Kidney (tissue), 14 donors: ENCODE data around the gene PHYKPL. TPM values are rescaled to one million over a fixed set of nuclear protein-coding genes. Genes with fewer than 3 reads are reported as not detected.

ENCODE experiments used
- DNase-seq, 5 donors: peaks; one replicate each; pipeline ENCODE4 v3.0.0-alpha.2; 2013 to 2020
- FAIRE-seq: peaks from 2 replicates; lab custom pipeline; 2012; peaks lifted over from hg19 to GRCh38; lab: Jason Lieb, UNC
- H3K27ac ChIP-seq, 2 donors: one replicate each; pipeline ENCODE4 v1.7.0; 2013; ENCODE audit warnings: low read depth in 2 of 2, low read length in 2 of 2, inconsistent platforms in 1 of 2
- H3K27me3 ChIP-seq: one replicate; pipeline ENCODE4 v1.7.1; 2013; ENCODE audit warnings: low read length, inconsistent platforms; ENCODE audit not compliant: control insufficient read depth, insufficient read depth
- H3K36me3 ChIP-seq, 3 donors: one replicate each; pipeline versions ENCODE4 v1.7.0 to v1.7.1; 2013; ENCODE audit warnings: low read length in 3 of 3, control low read depth in 1 of 3, inconsistent platforms in 1 of 3; ENCODE audit not compliant: insufficient read depth in 3 of 3, control insufficient read depth in 2 of 3
- H3K4me1 ChIP-seq, 3 donors: one replicate each; pipeline versions ENCODE4 v1.7.0 to v1.7.1; 2013; ENCODE audit warnings: low read length in 3 of 3, inconsistent platforms in 1 of 3, low read depth in 1 of 3; ENCODE audit not compliant: control insufficient read depth in 2 of 3, insufficient read depth in 2 of 3
- H3K4me3 ChIP-seq, 3 donors: one replicate each; pipeline versions ENCODE4 v1.7.0 to v1.8.1; 2013; ENCODE audit warnings: low read length in 3 of 3, control low read depth in 1 of 3, inconsistent platforms in 1 of 3
- H3K9ac ChIP-seq, 3 donors: one replicate each; pipeline versions ENCODE4 v1.7.0 to v1.7.1; 2013; ENCODE audit warnings: low read length in 3 of 3, control low read depth in 1 of 3, inconsistent platforms in 1 of 3
- H3K9me3 ChIP-seq, 3 donors: one replicate each; pipeline versions ENCODE4 v1.7.0 to v1.7.1; 2013; ENCODE audit warnings: low read length in 3 of 3, control low read depth in 1 of 3, inconsistent platforms in 1 of 3; ENCODE audit not compliant: control insufficient read depth in 2 of 3, insufficient read depth in 1 of 3
- CTCF ChIP-seq: IDR thresholded peaks from 3 replicates; pipeline ENCODE4 v1.5.1; 2012; ENCODE audit warnings: mild to moderate bottlenecking, moderate library complexity, borderline replicate concordance; ENCODE audit not compliant: insufficient read depth; ENCODE audit errors: extremely low read depth
- intact Hi-C: fragments of 100-400 bp; cut with DNase I; formaldehyde crosslinking; loops from one replicate; pipeline ENCODE4 v1.11.1; 2022
- polyA plus RNA-seq: library from polyadenylated mRNA; stranded (reverse); fragments of 350-450 nt; fragmentation: Illumina TruSeq; extraction: RNeasy Lipid Tissue Mini Kit (QIAGEN cat#74804); gene quantifications from one replicate; pipeline ENCODE4 v1.2.3, GENCODE V29; 2014; ENCODE audit warnings: low read depth, low replicate concordance; ENCODE audit not compliant: insufficient read depth
- total RNA-seq: library from RNA; stranded (reverse); fragmentation: NEBNext Ultra II Directional; extraction: Animal tissue kit (Norgen Biotek cat#: 25700); gene quantifications from one replicate; pipeline ENCODE4 v1.2.1, GENCODE V29; 2021
- donor health status: control.
- donor health status: control.
- donor health status: control.
- donor health status: control.
- donor health status: control.
- donor health status: DM: yes; HTN: yes; CAD: no.
- donor health status: Normal renal cell carcinoma (clear cell type).

Gene PHYKPL
- total and polyA plus RNA-seq, 2 donors from 2014 or later, result 35.3 to 116 TPM

- Histone ChIP-seq H3K27me3 (no peaks in the 10 kb centered on the region), H3K9me3 (no peaks in the 10 kb centered on the region)
- no peak for FAIRE-seq
These were observed 40.9 kb downstream of the PHYKPL start for GRCh38 chr5:178191661-178192060.

DNA sequence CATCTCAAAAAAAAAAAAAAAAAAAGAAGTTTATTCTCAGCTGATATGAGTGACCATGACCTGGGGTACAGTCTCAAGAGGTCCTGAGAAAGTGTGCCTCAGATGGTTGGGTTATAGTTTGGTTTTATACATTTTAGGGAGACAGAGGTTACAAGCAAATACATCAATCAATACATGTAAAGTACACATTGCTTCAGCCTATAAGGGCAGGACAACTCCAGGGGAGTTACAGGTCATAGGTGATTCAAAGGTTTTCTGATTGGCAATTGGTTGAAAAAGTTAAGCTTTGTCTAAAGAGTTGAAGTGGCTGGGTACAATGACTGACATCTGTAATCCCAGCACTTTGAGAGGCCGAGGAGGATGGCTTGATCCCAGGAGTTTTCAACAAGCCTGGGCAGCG, 43.2 kb downstream of the PHYKPL start:
- H3K36me3 ChIP-seq, result no peaks in the 10 kb centered on the region
- H3K9ac ChIP-seq, result no peak overlapping the region
- H3K4me1 ChIP-seq, result no peaks in the 10 kb centered on the region
- TF ChIP-seq CTCF, result no peak
- DNase-seq (no peak), FAIRE-seq (no peak)
- H3K27ac ChIP-seq, result no peak overlapping the region
- intact Hi-C loops, result no loop called here
- no peaks in the 10 kb centered on the region for H3K9me3 ChIP-seq
- no peaks in the 10 kb centered on the region for H3K27me3 ChIP-seq
- H3K4me3 ChIP-seq, result no peak overlapping the region

More at GRCh38 chr5:178191661-178192060, 40.9 kb downstream of the PHYKPL start:
- no peak for DNase-seq
- TF ChIP-seq CTCF, result no peak
- H3K4me1 ChIP-seq, result no peaks in the 10 kb centered on the region
- H3K36me3 ChIP-seq, result no peaks in the 10 kb centered on the region
- no peak overlapping the region for H3K9ac ChIP-seq
- H3K4me3 ChIP-seq, result no peak overlapping the region
- intact Hi-C loops, result no loop called here
- no peak overlapping the region for H3K27ac ChIP-seq

GRCh38 chr5:178187014-178187413, 45.6 kb downstream of the PHYKPL start, which contains the start of gene GMCL2:
TSS of gene GMCL2 (minus strand) at chr5:178187371. CDS start at chr5:178187299, 72 bp downstream.
- Histone ChIP-seq H3K4me1 (no peaks in the 10 kb centered on the region), H3K27ac (no peak within 1 kb of the TSS), H3K9ac (no peak within 1 kb of the TSS), H3K36me3 (no peaks in the 10 kb centered on the region), H3K27me3 (no peaks in the 10 kb centered on the region), H3K9me3 (no peaks in the 10 kb centered on the region), H3K4me3 (no peak within 1 kb of the TSS)
- intact Hi-C loops, result no loop called here
- DNase-seq (no peak), FAIRE-seq (no peak)
- no peak for TF ChIP-seq CTCF

DNA sequence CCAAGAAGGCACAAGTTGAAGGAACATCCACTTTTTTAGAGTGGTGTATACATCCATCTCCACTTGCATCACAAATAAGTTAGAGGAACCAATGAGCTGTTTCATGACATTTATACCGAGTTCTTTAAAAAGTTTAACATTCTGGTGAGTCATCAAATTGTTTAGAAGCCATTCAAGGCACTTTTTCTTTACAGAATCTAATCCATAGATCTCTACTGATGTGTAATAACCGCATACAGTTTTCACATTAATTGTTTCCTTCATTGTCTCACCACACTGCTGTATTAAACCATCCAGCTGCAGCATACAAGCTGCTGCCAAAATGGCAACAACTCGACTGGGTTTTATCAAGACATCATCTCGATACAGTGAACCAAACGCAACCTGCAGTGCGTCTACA, 46.2 kb downstream of the PHYKPL start:
- H3K4me1 ChIP-seq, result no peaks in the 10 kb centered on the region
- no peak for TF ChIP-seq CTCF
- H3K27me3 ChIP-seq, result no peaks in the 10 kb centered on the region
- DNase-seq (no peak), FAIRE-seq (no peak)
- no peaks in the 10 kb centered on the region for H3K9me3 ChIP-seq
- intact Hi-C loops, result no loop called here
- no peak overlapping the region for H3K4me3 ChIP-seq
- no peak overlapping the region for H3K9ac ChIP-seq
- no peaks in the 10 kb centered on the region for H3K36me3 ChIP-seq
- no peak overlapping the region for H3K27ac ChIP-seq
